Kidney (tissue), 14 donors: ENCODE data around the gene MRPS9. TPM values are rescaled to one million over a fixed set of nuclear protein-coding genes. Genes with fewer than 3 reads are reported as not detected.

Source experiments
- DNase-seq, 5 donors: peaks; one replicate each; pipeline ENCODE4 v3.0.0-alpha.2; 2013 to 2020
- FAIRE-seq: peaks from 2 replicates; lab custom pipeline; 2012; peaks lifted over from hg19 to GRCh38; lab: Jason Lieb, UNC
- H3K27ac ChIP-seq, 2 donors: one replicate each; pipeline ENCODE4 v1.7.0; 2013; ENCODE audit warnings: low read depth in 2 of 2, low read length in 2 of 2, inconsistent platforms in 1 of 2
- H3K27me3 ChIP-seq: one replicate; pipeline ENCODE4 v1.7.1; 2013; ENCODE audit warnings: low read length, inconsistent platforms; ENCODE audit not compliant: control insufficient read depth, insufficient read depth
- H3K36me3 ChIP-seq, 3 donors: one replicate each; pipeline versions ENCODE4 v1.7.0 to v1.7.1; 2013; ENCODE audit warnings: low read length in 3 of 3, control low read depth in 1 of 3, inconsistent platforms in 1 of 3; ENCODE audit not compliant: insufficient read depth in 3 of 3, control insufficient read depth in 2 of 3
- H3K4me1 ChIP-seq, 3 donors: one replicate each; pipeline versions ENCODE4 v1.7.0 to v1.7.1; 2013; ENCODE audit warnings: low read length in 3 of 3, inconsistent platforms in 1 of 3, low read depth in 1 of 3; ENCODE audit not compliant: control insufficient read depth in 2 of 3, insufficient read depth in 2 of 3
- H3K4me3 ChIP-seq, 3 donors: one replicate each; pipeline versions ENCODE4 v1.7.0 to v1.8.1; 2013; ENCODE audit warnings: low read length in 3 of 3, control low read depth in 1 of 3, inconsistent platforms in 1 of 3
- H3K9ac ChIP-seq, 3 donors: one replicate each; pipeline versions ENCODE4 v1.7.0 to v1.7.1; 2013; ENCODE audit warnings: low read length in 3 of 3, control low read depth in 1 of 3, inconsistent platforms in 1 of 3
- H3K9me3 ChIP-seq, 3 donors: one replicate each; pipeline versions ENCODE4 v1.7.0 to v1.7.1; 2013; ENCODE audit warnings: low read length in 3 of 3, control low read depth in 1 of 3, inconsistent platforms in 1 of 3; ENCODE audit not compliant: control insufficient read depth in 2 of 3, insufficient read depth in 1 of 3
- CTCF ChIP-seq: IDR thresholded peaks from 3 replicates; pipeline ENCODE4 v1.5.1; 2012; ENCODE audit warnings: mild to moderate bottlenecking, moderate library complexity, borderline replicate concordance; ENCODE audit not compliant: insufficient read depth; ENCODE audit errors: extremely low read depth
- intact Hi-C: fragments of 100-400 bp; cut with DNase I; formaldehyde crosslinking; loops from one replicate; pipeline ENCODE4 v1.11.1; 2022
- polyA plus RNA-seq: library from polyadenylated mRNA; stranded (reverse); fragments of 350-450 nt; fragmentation: Illumina TruSeq; extraction: RNeasy Lipid Tissue Mini Kit (QIAGEN cat#74804); gene quantifications from one replicate; pipeline ENCODE4 v1.2.3, GENCODE V29; 2014; ENCODE audit warnings: low read depth, low replicate concordance; ENCODE audit not compliant: insufficient read depth
- total RNA-seq: library from RNA; stranded (reverse); fragmentation: NEBNext Ultra II Directional; extraction: Animal tissue kit (Norgen Biotek cat#: 25700); gene quantifications from one replicate; pipeline ENCODE4 v1.2.1, GENCODE V29; 2021
- donor health status: control.
- donor health status: control.
- donor health status: control.
- donor health status: control.
- donor health status: control.
- donor health status: DM: yes; HTN: yes; CAD: no.
- donor health status: Normal renal cell carcinoma (clear cell type).

The MRPS9 gene
- total and polyA plus RNA-seq, 2 donors from 2014 or later = 23.3 to 60.9 TPM

GRCh38 chr2:105081006-105081601, 43.2 kb downstream of the MRPS9 start:
- Histone ChIP-seq H3K36me3 (peaks cover 0 to 7% (median 4%) of the 10 kb centered on the region in 3 donors), H3K9me3 (no peaks in the 10 kb centered on the region), H3K9ac (no peak overlapping the region), H3K4me3 (no peak overlapping the region), H3K4me1 (no peaks in the 10 kb centered on the region), H3K27ac (no peak overlapping the region), H3K27me3 (no peaks in the 10 kb centered on the region)
- no peak for TF ChIP-seq CTCF
- DNase-seq = peak in 3 of 5 donors; percentile 34 to 68 (median 60)
- intact Hi-C loops = no loop called here
- FAIRE-seq = no peak

DNA sequence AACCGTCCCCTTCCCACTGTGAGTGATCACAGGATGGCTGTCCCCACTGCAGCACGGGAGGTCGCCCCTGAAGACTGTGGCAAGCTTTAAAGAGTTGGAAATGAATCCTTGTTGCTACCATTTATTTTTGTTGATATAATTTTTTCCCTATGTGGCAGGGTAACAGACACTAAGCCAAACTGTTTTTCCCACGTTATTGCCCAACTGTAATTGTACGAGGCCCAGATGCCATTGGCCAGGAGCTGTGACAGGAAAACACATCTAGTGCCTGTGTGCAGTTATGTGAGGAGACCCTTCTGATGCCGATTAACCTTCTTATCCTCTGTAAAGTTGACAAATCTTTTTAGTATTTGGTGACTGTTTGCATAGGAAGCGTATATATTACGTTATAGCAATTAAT, 44.2 kb downstream of the MRPS9 start:
- Histone ChIP-seq H3K27me3 (no peaks in the 10 kb centered on the region), H3K9me3 (no peaks in the 10 kb centered on the region), H3K27ac (no peak overlapping the region), H3K9ac (no peak overlapping the region), H3K4me3 (no peak overlapping the region), H3K4me1 (no peaks in the 10 kb centered on the region), H3K36me3 (peaks cover 0 to 7% (median 4%) of the 10 kb centered on the region in 3 donors)
- intact Hi-C loops = no loop called here
- no peak for TF ChIP-seq CTCF
- FAIRE-seq (no peak), DNase-seq (peak in 2 of 5 donors; percentile 19 to 20)

DNA sequence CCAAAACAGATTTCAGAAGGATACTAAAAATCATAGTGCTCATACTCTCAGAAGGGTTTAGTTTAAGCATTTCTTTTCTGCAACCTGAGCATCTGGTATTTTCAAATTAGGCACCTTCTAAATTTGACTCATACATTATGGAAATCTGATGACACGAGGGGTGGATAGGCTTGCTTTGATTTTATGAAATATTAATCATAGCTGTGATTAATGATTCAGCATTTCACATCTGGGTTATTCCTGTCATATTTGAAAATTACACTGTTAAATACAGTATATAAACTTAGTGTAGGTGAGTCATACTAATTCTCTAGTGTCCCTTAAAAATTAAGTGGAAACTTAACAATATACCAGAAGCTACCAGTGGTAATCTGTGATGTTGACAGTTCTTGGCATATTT, 47.7 kb downstream of the MRPS9 start:
- intact Hi-C loops = no loop called here
- Histone ChIP-seq H3K9me3 (no peaks in the 10 kb centered on the region), H3K27ac (no peak overlapping the region), H3K4me3 (no peak overlapping the region), H3K4me1 (no peaks in the 10 kb centered on the region), H3K36me3 (peaks cover 0 to 7% (median 6%) of the 10 kb centered on the region in 3 donors), H3K27me3 (no peaks in the 10 kb centered on the region), H3K9ac (no peak overlapping the region)
- DNase-seq (no peak), FAIRE-seq (no peak)
- no peak for TF ChIP-seq CTCF

GRCh38 chr2:105087273-105087672, 49.4 kb downstream of the MRPS9 start:
- DNase-seq (no peak), FAIRE-seq (no peak)
- H3K9ac ChIP-seq = no peak overlapping the region

More at GRCh38 chr2:105087273-105087672, 49.4 kb downstream of the MRPS9 start:
- TF ChIP-seq CTCF = no peak
- no peak overlapping the region for H3K4me3 ChIP-seq
- peaks cover 0 to 2% (median under 1%) of the 10 kb centered on the region in 3 donors for H3K36me3 ChIP-seq
- intact Hi-C loops = no loop called here
- H3K4me1 ChIP-seq = no peaks in the 10 kb centered on the region
- H3K27ac ChIP-seq = no peak overlapping the region
- H3K9me3 ChIP-seq = no peaks in the 10 kb centered on the region
- H3K27me3 ChIP-seq = no peaks in the 10 kb centered on the region
